ENCODE results near the gene RBM33.

The RBM33 gene

DNA sequence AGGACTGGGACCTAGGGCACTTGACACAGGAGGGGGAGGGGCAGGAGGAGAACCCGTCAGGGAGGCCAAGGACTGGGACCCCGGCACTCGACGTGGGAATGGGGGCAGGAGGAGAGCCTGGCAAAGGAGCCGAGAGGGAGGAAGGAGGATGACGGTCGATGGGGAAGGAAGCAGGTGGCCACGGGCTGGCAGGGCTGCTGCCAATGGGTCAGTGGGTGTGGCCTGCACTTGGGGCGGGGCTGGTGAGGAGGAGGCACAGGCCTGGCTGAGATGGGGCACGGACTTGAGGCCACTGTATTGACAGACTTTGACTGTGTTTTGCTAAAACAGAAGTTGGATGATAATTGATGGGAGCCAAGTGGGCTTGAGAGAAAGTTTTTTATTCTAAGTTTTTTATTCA, 68.9 kb downstream of the RBM33 start:
- TF ChIP-seq, protein P1, sequence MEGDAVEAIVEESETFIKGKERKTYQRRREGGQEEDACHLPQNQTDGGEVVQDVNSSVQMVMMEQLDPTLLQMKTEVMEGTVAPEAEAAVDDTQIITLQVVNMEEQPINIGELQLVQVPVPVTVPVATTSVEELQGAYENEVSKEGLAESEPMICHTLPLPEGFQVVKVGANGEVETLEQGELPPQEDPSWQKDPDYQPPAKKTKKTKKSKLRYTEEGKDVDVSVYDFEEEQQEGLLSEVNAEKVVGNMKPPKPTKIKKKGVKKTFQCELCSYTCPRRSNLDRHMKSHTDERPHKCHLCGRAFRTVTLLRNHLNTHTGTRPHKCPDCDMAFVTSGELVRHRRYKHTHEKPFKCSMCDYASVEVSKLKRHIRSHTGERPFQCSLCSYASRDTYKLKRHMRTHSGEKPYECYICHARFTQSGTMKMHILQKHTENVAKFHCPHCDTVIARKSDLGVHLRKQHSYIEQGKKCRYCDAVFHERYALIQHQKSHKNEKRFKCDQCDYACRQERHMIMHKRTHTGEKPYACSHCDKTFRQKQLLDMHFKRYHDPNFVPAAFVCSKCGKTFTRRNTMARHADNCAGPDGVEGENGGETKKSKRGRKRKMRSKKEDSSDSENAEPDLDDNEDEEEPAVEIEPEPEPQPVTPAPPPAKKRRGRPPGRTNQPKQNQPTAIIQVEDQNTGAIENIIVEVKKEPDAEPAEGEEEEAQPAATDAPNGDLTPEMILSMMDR (IDR thresholded peaks at IDR 0.05; ENCODE audit: control insufficient read depth, insufficient read depth, low read depth, low read length, missing control alignments) = no peak
- no peak for DNase-seq (ENCODE audit: low read depth)
- no peak overlapping the region for H3K4me3 ChIP-seq (ENCODE audit: control insufficient read depth, low read depth, low read length)

DNA sequence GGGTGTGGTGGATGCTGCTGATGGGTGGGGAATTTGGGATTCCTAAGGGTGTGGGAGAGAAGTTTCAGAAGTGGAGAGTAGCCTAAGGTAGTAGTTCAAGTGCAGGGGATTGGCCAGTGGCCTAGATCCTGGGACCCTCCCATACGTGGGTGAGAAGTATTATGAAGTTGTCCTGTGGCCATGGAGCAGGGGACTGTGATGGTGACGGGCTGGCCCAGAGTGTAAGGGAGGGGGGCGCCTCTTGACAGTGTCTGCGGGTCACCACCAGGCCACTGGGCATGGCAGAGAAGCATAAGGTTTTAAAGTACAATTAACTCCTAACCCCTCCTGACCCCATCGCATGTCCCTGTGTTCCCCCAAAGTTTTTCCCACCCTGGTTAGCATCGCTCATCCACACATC, 70.2 kb downstream of the RBM33 start:
- TF ChIP-seq, protein P1 (IDR thresholded peaks at IDR 0.05; ENCODE audit: control insufficient read depth, insufficient read depth, low read depth, low read length, missing control alignments) = no peak
- H3K4me3 ChIP-seq (ENCODE audit: control insufficient read depth, low read depth, low read length) = no peak overlapping the region
- DNase-seq (ENCODE audit: low read depth) = no peak

DNA sequence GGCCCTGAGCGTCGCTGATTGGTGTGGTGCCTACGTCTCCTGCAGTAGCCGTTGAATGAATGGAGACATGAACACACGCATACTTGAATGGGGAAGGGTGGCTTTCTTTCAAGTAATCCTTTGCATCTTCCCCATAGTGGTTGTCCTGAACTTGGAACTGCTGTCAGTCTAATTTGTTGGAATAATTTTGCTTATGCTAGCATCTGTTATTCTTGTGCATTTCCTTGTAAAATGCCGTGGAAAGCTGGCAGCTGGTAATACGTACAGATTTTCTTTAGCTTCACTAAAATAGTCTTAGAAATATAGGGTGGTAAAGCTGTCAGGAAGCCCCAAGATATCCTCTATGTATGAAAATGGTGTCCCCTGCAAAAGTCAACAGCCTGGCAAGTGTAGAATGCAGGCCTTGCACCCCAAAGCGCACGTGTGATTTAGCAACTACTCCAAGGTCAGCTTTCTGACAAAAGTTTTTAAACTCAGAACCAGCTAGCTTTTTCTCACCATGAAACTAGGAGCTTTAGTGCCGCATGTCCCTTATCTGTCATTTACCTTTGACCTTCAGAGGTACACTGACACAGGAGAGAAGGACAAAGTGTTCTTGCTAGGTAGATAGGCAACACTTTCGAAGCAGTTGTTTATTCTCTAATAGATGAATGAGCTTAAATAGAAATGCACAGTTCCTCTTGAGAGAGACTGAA, 70.8 kb downstream of the RBM33 start:
- H3K4me3 ChIP-seq (ENCODE audit: control insufficient read depth, low read depth, low read length) = no peak overlapping the region
- TF ChIP-seq, protein P1 (IDR thresholded peaks at IDR 0.05; ENCODE audit: control insufficient read depth, insufficient read depth, low read depth, low read length, missing control alignments) = no peak
- DNase-seq (ENCODE audit: low read depth) = no peak

DNA sequence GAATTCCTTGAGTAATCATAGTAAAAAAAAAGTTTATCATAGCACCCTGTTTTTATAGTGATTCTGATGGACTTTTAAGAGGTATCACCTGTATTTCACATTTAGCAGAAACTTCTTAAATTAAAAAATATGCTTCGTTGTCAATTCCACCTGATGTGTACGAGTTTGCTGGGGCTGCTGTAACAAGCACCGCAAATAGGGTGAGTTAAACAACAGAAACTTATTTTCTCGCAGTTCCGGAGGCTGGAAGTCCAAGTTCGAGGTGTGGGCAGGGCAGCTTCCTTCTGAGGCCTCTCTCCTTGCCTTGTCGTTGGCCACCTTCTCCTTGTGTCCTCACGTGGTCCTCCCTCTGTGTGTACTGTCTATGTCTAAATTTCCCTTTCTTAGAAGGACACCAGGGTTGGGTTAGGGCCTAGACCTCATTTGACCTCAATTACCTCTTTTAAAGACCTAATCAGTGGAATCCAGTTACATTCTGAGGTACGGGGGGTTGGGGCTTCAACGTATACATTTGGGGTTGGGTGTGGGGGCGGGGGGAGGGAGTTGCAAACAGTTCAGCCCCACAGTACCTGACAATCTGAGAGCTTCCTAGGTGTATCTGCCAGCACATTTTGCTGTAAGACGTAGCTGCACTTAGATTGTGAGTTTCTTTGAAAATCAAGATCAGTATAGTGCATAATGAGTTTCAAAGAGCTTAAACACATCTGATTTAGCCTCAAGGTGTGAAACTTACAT, 72.7 kb downstream of the RBM33 start:
- TF ChIP-seq, protein P1 (IDR thresholded peaks at IDR 0.05; ENCODE audit: control insufficient read depth, insufficient read depth, low read depth, low read length, missing control alignments) = no peak
- DNase-seq (ENCODE audit: low read depth) = no peak
- H3K4me3 ChIP-seq (ENCODE audit: control insufficient read depth, low read depth, low read length) = no peak overlapping the region

DNA sequence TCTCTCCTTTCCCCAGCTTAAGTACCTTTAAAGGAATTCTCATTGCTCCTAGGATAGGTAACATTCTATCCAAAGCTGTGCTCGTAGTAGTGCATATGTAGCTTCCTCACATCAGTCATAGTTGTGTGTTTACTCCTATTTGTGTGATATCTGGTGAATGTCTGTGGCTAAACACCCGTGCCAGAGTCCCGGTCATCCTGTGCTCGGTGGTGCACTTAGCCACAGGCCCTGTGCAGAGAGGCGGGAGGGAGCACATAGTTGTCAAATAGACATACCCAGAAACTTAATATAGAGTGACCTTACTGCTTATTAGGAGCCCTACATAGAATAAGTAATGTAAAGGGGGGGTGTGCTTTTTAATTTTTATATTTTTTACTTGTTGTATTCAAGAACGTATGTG, 76.6 kb downstream of the RBM33 start:
- no peak overlapping the region for H3K4me3 ChIP-seq (ENCODE audit: control insufficient read depth, low read depth, low read length)
- TF ChIP-seq, protein P1 (IDR thresholded peaks at IDR 0.05; ENCODE audit: control insufficient read depth, insufficient read depth, low read depth, low read length, missing control alignments) = no peak
- DNase-seq (ENCODE audit: low read depth) = no peak

DNA sequence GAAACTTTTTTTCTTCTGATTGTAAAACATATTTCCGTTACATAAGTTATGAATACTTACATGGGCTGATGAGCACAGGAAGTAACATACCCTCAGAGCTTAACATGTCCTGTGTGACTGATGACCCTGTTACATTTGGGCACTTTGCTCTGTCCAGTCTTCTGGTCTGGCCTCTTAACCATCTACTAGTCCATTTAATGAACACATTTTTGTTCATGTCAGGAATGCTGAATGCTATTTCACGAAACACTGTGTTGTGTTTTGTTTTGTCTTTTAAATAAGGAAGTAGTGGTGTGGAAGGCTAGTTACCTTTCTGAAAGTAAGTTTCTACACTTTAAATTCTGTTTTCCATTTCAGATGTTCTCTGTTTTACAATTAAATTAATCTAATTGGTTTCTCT, 77.7 kb downstream of the RBM33 start:
- no peak for DNase-seq (ENCODE audit: low read depth)
- no peak overlapping the region for H3K4me3 ChIP-seq (ENCODE audit: control insufficient read depth, low read depth, low read length)

More for the DNA sequence above, 77.7 kb downstream of the RBM33 start:
- TF ChIP-seq, protein P1 (IDR thresholded peaks at IDR 0.05; ENCODE audit: control insufficient read depth, insufficient read depth, low read depth, low read length, missing control alignments) = no peak
